ENCODE data around the gene SLC15A4. TPM values are rescaled to one million over a fixed set of nuclear protein-coding genes. Genes with fewer than 3 reads are reported as not detected.

Gene SLC15A4
- total RNA-seq, 1 donor from 2014 or later: 34.0 TPM

GRCh38 chr12:128804762-128805161 lies 19.0 kb downstream of the SLC15A4 start:
- no peak overlapping the region for H3K27ac Mint-ChIP-seq (ENCODE audit: unreplicated experiment)
- peaks cover 45% of the 10 kb centered on the region for H3K4me1 Mint-ChIP-seq (ENCODE audit: low read depth)
- DNase-seq (ENCODE audit: low spot score): no peak
- peaks cover 31% of the 10 kb centered on the region for H3K36me3 Mint-ChIP-seq (ENCODE audit: low read depth)
- H3K4me3 Mint-ChIP-seq (ENCODE audit: unreplicated experiment): no peak overlapping the region
- H3K9me3 Mint-ChIP-seq (ENCODE audit: low read depth): peaks cover 6% of the 10 kb centered on the region
- no peaks in the 10 kb centered on the region for H3K27me3 Mint-ChIP-seq (ENCODE audit: low read depth)
- TF ChIP-seq CTCF (IDR thresholded peaks at IDR 0.05): no peak

GRCh38 chr12:128803788-128804187 lies 20.0 kb downstream of the SLC15A4 start:
- no peak for TF ChIP-seq CTCF (IDR thresholded peaks at IDR 0.05)
- Mint-ChIP-seq H3K9me3 (ENCODE audit: low read depth) (peaks cover 6% of the 10 kb centered on the region), H3K27me3 (ENCODE audit: low read depth) (no peaks in the 10 kb centered on the region), H3K4me1 (ENCODE audit: low read depth) (peaks cover 42% of the 10 kb centered on the region), H3K4me3 (ENCODE audit: unreplicated experiment) (no peak overlapping the region), H3K36me3 (ENCODE audit: low read depth) (peaks cover 32% of the 10 kb centered on the region), H3K27ac (ENCODE audit: unreplicated experiment) (no peak overlapping the region)
- no peak for DNase-seq (ENCODE audit: low spot score)

GRCh38 chr12:128802756-128803155 lies 21.0 kb downstream of the SLC15A4 start:
- Mint-ChIP-seq H3K36me3 (ENCODE audit: low read depth) (peaks cover 34% of the 10 kb centered on the region), H3K27me3 (ENCODE audit: low read depth) (no peaks in the 10 kb centered on the region), H3K4me3 (ENCODE audit: unreplicated experiment) (no peak overlapping the region), H3K9me3 (ENCODE audit: low read depth) (peaks cover 6% of the 10 kb centered on the region), H3K4me1 (ENCODE audit: low read depth) (peaks cover 44% of the 10 kb centered on the region), H3K27ac (ENCODE audit: unreplicated experiment) (peak overlapping the region; percentile 88)
- peak; percentile 54 for DNase-seq (ENCODE audit: low spot score)
- no peak for TF ChIP-seq CTCF (IDR thresholded peaks at IDR 0.05)

- Mint-ChIP-seq H3K36me3 (ENCODE audit: low read depth) (peaks cover 36% of the 10 kb centered on the region), H3K9me3 (ENCODE audit: low read depth) (peaks cover 6% of the 10 kb centered on the region), H3K4me3 (ENCODE audit: unreplicated experiment) (peak overlapping the region; percentile 7), H3K4me1 (ENCODE audit: low read depth) (peaks cover 52% of the 10 kb centered on the region), H3K27me3 (ENCODE audit: low read depth) (no peaks in the 10 kb centered on the region), H3K27ac (ENCODE audit: unreplicated experiment) (peak overlapping the region; percentile 88)
- TF ChIP-seq CTCF (IDR thresholded peaks at IDR 0.05): no peak
- peak; percentile 30 for DNase-seq (ENCODE audit: low spot score)
Measured at GRCh38 chr12:128801879-128802391, 21.8 kb downstream of the SLC15A4 start.

GRCh38 chr12:128800606-128801005 lies 23.2 kb downstream of the SLC15A4 start:
- no peaks in the 10 kb centered on the region for H3K27me3 Mint-ChIP-seq (ENCODE audit: low read depth)
- DNase-seq (ENCODE audit: low spot score): peak; percentile 60
- no peak for TF ChIP-seq CTCF (IDR thresholded peaks at IDR 0.05)
- no peak overlapping the region for H3K4me3 Mint-ChIP-seq (ENCODE audit: unreplicated experiment)
- H3K4me1 Mint-ChIP-seq (ENCODE audit: low read depth): peaks cover 54% of the 10 kb centered on the region
- peaks cover 43% of the 10 kb centered on the region for H3K36me3 Mint-ChIP-seq (ENCODE audit: low read depth)
- peaks cover 6% of the 10 kb centered on the region for H3K9me3 Mint-ChIP-seq (ENCODE audit: low read depth)
- H3K27ac Mint-ChIP-seq (ENCODE audit: unreplicated experiment): no peak overlapping the region

Data from chondrocyte (in vitro differentiated cells).